HCT116 (cell line): ENCODE results near the gene GABRR2. TPM values are rescaled to one million over a fixed set of nuclear protein-coding genes. Genes with fewer than 3 reads are reported as not detected.

Source experiments
- ATAC-seq: fragments of 200-7000 bp; cut with Tn5 transposase; 2 replicates; pipeline ENCODE4 v1.9.1; 2020; ENCODE audit warnings: mild to moderate bottlenecking, moderate library complexity
- BruUV-seq: library from RNA; stranded (reverse); fragments of 400-500 nt; replicated peaks from 2 replicates; lab custom pipeline; 2021; lab: Mats Ljungman, UMichigan
- CTCF ChIA-PET: fragments of 300-600 bp; sonication (Branson Sonifier 250); formaldehyde crosslinking; loops from one replicate; lab custom pipeline; 2021; ENCODE audit warnings: antibody characterized with exemption; lab: Charles Lee
- POLR2A ChIA-PET: fragments of 300-600, 350-600 bp; sonication (Branson Sonifier 250); formaldehyde crosslinking; loops from one replicate; lab custom pipeline; 2021; ENCODE audit warnings: antibody characterized with exemption; lab: Charles Lee
- RAD21 ChIA-PET, 2 experiments: fragments of 300-600 bp; sonication (Branson Sonifier 250); formaldehyde crosslinking; loops; one replicate each; lab custom pipeline; 2023; ENCODE audit warnings: low total read pairs in 2 of 2; ENCODE audit not compliant: uncharacterized antibody in 2 of 2, unreplicated experiment in 2 of 2, low non-redundant PET in 1 of 2; lab: Charles Lee
- DNase-seq: peaks from one replicate; pipeline ENCODE4 v3.0.0-alpha.2; 2010; ENCODE audit warnings: low read depth, low spot score
- H2AFZ ChIP-seq: fragments of 200-600 bp; shearing (Covaris generic), sonication (generic); 2 replicates; pipeline ENCODE4 v1.6.1; 2017; ENCODE audit warnings: low read depth, mixed run types, mixed read lengths, antibody characterized with exemption, low read length; ENCODE audit not compliant: poor library complexity, severe bottlenecking
- H3K27ac ChIP-seq: 2 replicates; pipeline ENCODE4 v1.5.1; 2012; ENCODE audit warnings: low read depth, low read length
- H3K27me3 ChIP-seq: fragments of 200-600 bp; sonication (generic); 2 replicates; pipeline ENCODE4 v1.6.1; 2016; ENCODE audit warnings: mixed run types, low read length, mixed read lengths; ENCODE audit not compliant: insufficient read depth
- H3K36me3 ChIP-seq, 2 experiments: fragments of 200-500 bp in 1 of 2; fragments of 200-600 bp in 1 of 2; sonication (Bioruptor generic) in 1 of 2; sonication (generic) in 1 of 2; 2 replicates each; pipeline versions ENCODE4 v1.5.1 to v1.6.1; 2014 to 2016; ENCODE audit warnings: low read length in 2 of 2, inconsistent platforms in 1 of 2, mixed read lengths in 1 of 2, mixed run types in 1 of 2; ENCODE audit not compliant: insufficient read depth in 2 of 2, control insufficient read depth in 1 of 2
- H3K4me1 ChIP-seq, 2 experiments: fragments of 200-600 bp in 1 of 2; sonication (generic) in 1 of 2; 2 replicates each; pipeline versions ENCODE4 v1.5.1 to v1.6.1; 2012 to 2017; ENCODE audit warnings: low read length in 2 of 2, inconsistent platforms in 1 of 2, mild to moderate bottlenecking in 1 of 2, mixed read lengths in 1 of 2, mixed run types in 1 of 2, moderate library complexity in 1 of 2; ENCODE audit not compliant: insufficient read depth in 2 of 2, control insufficient read depth in 1 of 2
- H3K4me2 ChIP-seq: fragments of 200-600 bp; sonication (generic); 2 replicates; pipeline ENCODE4 v1.6.1; 2017; ENCODE audit warnings: mixed run types, low read length, mixed read lengths
- H3K4me3 ChIP-seq, 2 experiments: fragments of 200-600 bp in 1 of 2; sonication (generic) in 1 of 2; replicated peaks in 1 of 2; 2 replicates each; pipeline ENCODE4 v1.5.1; 2011 to 2016; ENCODE audit warnings: low read length in 2 of 2, control low read depth in 1 of 2, low read depth in 1 of 2, mild to moderate bottlenecking in 1 of 2, mixed read lengths in 1 of 2, mixed run types in 1 of 2
- H3K79me2 ChIP-seq: fragments of 200-600 bp; sonication (generic); 2 replicates; pipeline ENCODE4 v1.6.1; 2017; ENCODE audit warnings: mild to moderate bottlenecking, mixed run types, low read length, moderate library complexity, mixed read lengths; ENCODE audit not compliant: insufficient read depth
- H3K9ac ChIP-seq: fragments of 200-600 bp; sonication (generic); 2 replicates; pipeline ENCODE4 v1.6.1; 2016; ENCODE audit warnings: low read length, mixed read lengths
- H3K9me2 ChIP-seq: fragments of 200-600 bp; sonication (generic), shearing (Covaris generic); 2 replicates; pipeline ENCODE4 v1.6.1; 2017; ENCODE audit warnings: mixed run types, mild to moderate bottlenecking, moderate library complexity; ENCODE audit not compliant: insufficient read depth
- H3K9me3 ChIP-seq, 2 experiments: fragments of 200-500 bp in 1 of 2; fragments of 200-600 bp in 1 of 2; sonication (Bioruptor generic) in 1 of 2; sonication (generic) in 1 of 2; 2 replicates each; pipeline ENCODE4 v1.6.1; 2014 to 2017; ENCODE audit warnings: low read length in 2 of 2, mixed read lengths in 2 of 2, inconsistent platforms in 1 of 2, low read depth in 1 of 2, mild to moderate bottlenecking in 1 of 2, mixed run types in 1 of 2, moderate library complexity in 1 of 2; ENCODE audit not compliant: control insufficient read depth in 1 of 2, insufficient read depth in 1 of 2
- H4K20me1 ChIP-seq: fragments of 200-600 bp; sonication (generic), shearing (Covaris generic); 2 replicates; pipeline ENCODE4 v1.6.1; 2017; ENCODE audit warnings: mixed run types, mild to moderate bottlenecking, moderate library complexity; ENCODE audit not compliant: insufficient read depth
- EGR1 ChIP-seq: IDR thresholded peaks from 2 replicates; pipeline ENCODE4 v1.6.1; 2012; ENCODE audit warnings: low read depth
- EZH2 ChIP-seq: fragments of 200-600 bp; sonication (generic); IDR thresholded peaks from 2 replicates; pipeline ENCODE4 v1.6.1; 2017; ENCODE audit warnings: antibody characterized with exemption, mixed run types
- EZH2phosphoT487 ChIP-seq: fragments of 200-600 bp; IDR thresholded peaks from 2 replicates; pipeline ENCODE4 v1.6.1; 2018; ENCODE audit warnings: antibody characterized with exemption, borderline replicate concordance
- FOSL1 ChIP-seq: IDR thresholded peaks from 2 replicates; pipeline ENCODE4 v1.6.1; 2012; ENCODE audit warnings: low read depth
- SIN3A ChIP-seq: IDR thresholded peaks from 2 replicates; pipeline ENCODE4 v1.6.1; 2012; ENCODE audit warnings: low read depth
- SP1 ChIP-seq: IDR thresholded peaks from 2 replicates; pipeline ENCODE4 v1.6.1; 2012; ENCODE audit warnings: low read depth
- SRF ChIP-seq: IDR thresholded peaks from 2 replicates; pipeline ENCODE4 v1.6.1; 2012; ENCODE audit warnings: low read depth
- intact Hi-C: fragments of 100-400 bp; cut with micrococcal nuclease; formaldehyde crosslinking; loops from 2 replicates; pipeline ENCODE4 v1.10.0; 2022
- total RNA-seq: library from RNA; stranded (reverse); gene quantifications from one replicate; pipeline ENCODE4 v1.2.1, GENCODE V29; 2021; ENCODE audit not compliant: unreplicated experiment
- TF ChIP-seq, protein P1 (sequence below): IDR thresholded peaks from 2 replicates; pipeline ENCODE4 v1.6.1; 2011; ENCODE audit warnings: mild to moderate bottlenecking, low read length, moderate library complexity; ENCODE audit not compliant: insufficient replicate concordance; ENCODE audit errors: extremely low read depth
- TF ChIP-seq, protein P2 (sequence below), 3 experiments: fragments of 200-600 bp in 1 of 3; sonication (generic) in 1 of 3; IDR thresholded peaks in 2 of 3; conservative IDR thresholded peaks in 1 of 3; 2 replicates each; pipeline ENCODE4 v1.5.1; 2012 to 2017; ENCODE audit warnings: low read depth in 2 of 3, low read length in 2 of 3, antibody characterized with exemption in 1 of 3, borderline replicate concordance in 1 of 3, control low read depth in 1 of 3, mild to moderate bottlenecking in 1 of 3, mixed read lengths in 1 of 3, mixed run types in 1 of 3, moderate library complexity in 1 of 3; ENCODE audit not compliant: insufficient read depth in 1 of 3

The GABRR2 gene
- total RNA-seq, 1 experiment from 2014 or later: 0.57 TPM

DNA sequence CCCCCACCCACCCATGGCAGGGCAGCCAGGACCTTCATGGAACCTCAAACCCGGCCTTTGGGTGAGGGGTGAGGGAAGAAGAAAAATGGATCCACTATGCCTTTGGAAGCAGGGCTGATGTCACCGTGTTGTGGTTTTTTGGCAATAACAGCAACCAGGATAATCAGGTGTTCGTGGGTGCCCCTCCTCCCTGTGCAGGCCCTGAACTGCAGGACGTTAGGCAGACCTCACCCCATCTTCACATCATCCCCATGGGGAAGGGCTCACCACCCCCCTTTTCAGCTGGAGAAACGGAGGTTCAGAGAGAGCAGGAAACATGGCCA lies 3.6 kb downstream of the GABRR2 start:
- TF ChIP-seq EZH2 (no peak), SP1 (no peak), SRF (no peak), FOSL1 (no peak), EGR1 (no peak), SIN3A (no peak), EZH2phosphoT487 (no peak)
- TF ChIP-seq, protein P1, sequence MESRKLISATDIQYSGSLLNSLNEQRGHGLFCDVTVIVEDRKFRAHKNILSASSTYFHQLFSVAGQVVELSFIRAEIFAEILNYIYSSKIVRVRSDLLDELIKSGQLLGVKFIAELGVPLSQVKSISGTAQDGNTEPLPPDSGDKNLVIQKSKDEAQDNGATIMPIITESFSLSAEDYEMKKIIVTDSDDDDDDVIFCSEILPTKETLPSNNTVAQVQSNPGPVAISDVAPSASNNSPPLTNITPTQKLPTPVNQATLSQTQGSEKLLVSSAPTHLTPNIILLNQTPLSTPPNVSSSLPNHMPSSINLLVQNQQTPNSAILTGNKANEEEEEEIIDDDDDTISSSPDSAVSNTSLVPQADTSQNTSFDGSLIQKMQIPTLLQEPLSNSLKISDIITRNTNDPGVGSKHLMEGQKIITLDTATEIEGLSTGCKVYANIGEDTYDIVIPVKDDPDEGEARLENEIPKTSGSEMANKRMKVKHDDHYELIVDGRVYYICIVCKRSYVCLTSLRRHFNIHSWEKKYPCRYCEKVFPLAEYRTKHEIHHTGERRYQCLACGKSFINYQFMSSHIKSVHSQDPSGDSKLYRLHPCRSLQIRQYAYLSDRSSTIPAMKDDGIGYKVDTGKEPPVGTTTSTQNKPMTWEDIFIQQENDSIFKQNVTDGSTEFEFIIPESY: no peak
- TF ChIP-seq, protein P2, sequence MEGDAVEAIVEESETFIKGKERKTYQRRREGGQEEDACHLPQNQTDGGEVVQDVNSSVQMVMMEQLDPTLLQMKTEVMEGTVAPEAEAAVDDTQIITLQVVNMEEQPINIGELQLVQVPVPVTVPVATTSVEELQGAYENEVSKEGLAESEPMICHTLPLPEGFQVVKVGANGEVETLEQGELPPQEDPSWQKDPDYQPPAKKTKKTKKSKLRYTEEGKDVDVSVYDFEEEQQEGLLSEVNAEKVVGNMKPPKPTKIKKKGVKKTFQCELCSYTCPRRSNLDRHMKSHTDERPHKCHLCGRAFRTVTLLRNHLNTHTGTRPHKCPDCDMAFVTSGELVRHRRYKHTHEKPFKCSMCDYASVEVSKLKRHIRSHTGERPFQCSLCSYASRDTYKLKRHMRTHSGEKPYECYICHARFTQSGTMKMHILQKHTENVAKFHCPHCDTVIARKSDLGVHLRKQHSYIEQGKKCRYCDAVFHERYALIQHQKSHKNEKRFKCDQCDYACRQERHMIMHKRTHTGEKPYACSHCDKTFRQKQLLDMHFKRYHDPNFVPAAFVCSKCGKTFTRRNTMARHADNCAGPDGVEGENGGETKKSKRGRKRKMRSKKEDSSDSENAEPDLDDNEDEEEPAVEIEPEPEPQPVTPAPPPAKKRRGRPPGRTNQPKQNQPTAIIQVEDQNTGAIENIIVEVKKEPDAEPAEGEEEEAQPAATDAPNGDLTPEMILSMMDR (IDR thresholded peaks at IDR 0.05 in 2 of 3, conservative IDR thresholded peaks at IDR 0.05 in 1 of 3; ENCODE audit: borderline replicate concordance in 1 of 3, insufficient read depth in 1 of 3, low read depth in 2 of 3, low read length in 2 of 3): no peak
- no peaks in the 10 kb centered on the region for H3K36me3 ChIP-seq
- DNase-seq (no peak), ATAC-seq (no peak; the same call in 1 of the 2 replicates)
- no peak overlapping the region for H3K4me3 ChIP-seq
- POLR2A ChIA-PET: no interaction called here
- H3K9me3 ChIP-seq: no peaks in the 10 kb centered on the region
- no peak overlapping the region for H3K4me2 ChIP-seq
- no peaks in the 10 kb centered on the region for H3K79me2 ChIP-seq
- H4K20me1 ChIP-seq: no peaks in the 10 kb centered on the region
- no peak overlapping the region for H3K27ac ChIP-seq
- no peak overlapping the region for H2AFZ ChIP-seq
- H3K4me1 ChIP-seq: peaks cover 5 to 22% of the 10 kb centered on the region in 2 experiments; a peak in 2 of 4 replicates
- no peak overlapping the region for H3K9ac ChIP-seq
- intact Hi-C loops: no loop called here
- RAD21 ChIA-PET: no interaction called here
- CTCF ChIA-PET: no interaction called here
- no peaks in the 10 kb centered on the region for H3K9me2 ChIP-seq
- no TSS peak for BruUV-seq
- no peaks in the 10 kb centered on the region for H3K27me3 ChIP-seq
